Calu3 (cell line): ENCODE results near the gene FECH. TPM values are rescaled to one million over a fixed set of nuclear protein-coding genes. Genes with fewer than 3 reads are reported as not detected.

Experiments
- BruUV-seq: library from RNA; stranded (reverse); fragments of 400-500 nt; replicated peaks from 2 replicates; lab custom pipeline; 2021; lab: Mats Ljungman, UMichigan
- CTCF ChIA-PET: fragments of 300-600 bp; sonication (Branson Sonifier 250); formaldehyde crosslinking; loops from one replicate; lab custom pipeline; 2022; ENCODE audit warnings: antibody characterized with exemption; lab: Charles Lee
- DNase-seq: peaks from one replicate; pipeline ENCODE4 v3.0.0; 2022
- H3K27ac Mint-ChIP-seq: one replicate; pipeline ENCODE4 v1.8.0; 2022; ENCODE audit warnings: mixed read lengths; ENCODE audit not compliant: unreplicated experiment
- H3K27me3 Mint-ChIP-seq: one replicate; pipeline ENCODE4 v1.8.0; 2022; ENCODE audit warnings: mixed read lengths; ENCODE audit not compliant: unreplicated experiment
- H3K36me3 Mint-ChIP-seq: one replicate; pipeline ENCODE4 v1.8.0; 2022; ENCODE audit warnings: mild to moderate bottlenecking, moderate library complexity, mixed read lengths; ENCODE audit not compliant: insufficient read depth, unreplicated experiment
- H3K4me1 Mint-ChIP-seq: one replicate; pipeline ENCODE4 v1.8.0; 2022; ENCODE audit warnings: mild to moderate bottlenecking, low read depth, mixed read lengths; ENCODE audit not compliant: unreplicated experiment
- H3K4me3 Mint-ChIP-seq: one replicate; pipeline ENCODE4 v1.8.0; 2022; ENCODE audit warnings: mild to moderate bottlenecking, low read depth, moderate library complexity, mixed read lengths; ENCODE audit not compliant: unreplicated experiment
- H3K9me3 Mint-ChIP-seq: one replicate; pipeline ENCODE4 v1.8.0; 2022; ENCODE audit warnings: low read depth, mixed read lengths; ENCODE audit not compliant: unreplicated experiment
- intact Hi-C: fragments of 100-400 bp; cut with micrococcal nuclease; formaldehyde crosslinking; loops from one replicate; pipeline ENCODE4 v1.10.0; 2022; ENCODE audit not compliant: unreplicated experiment
- total RNA-seq: library from RNA; stranded (reverse); gene quantifications from 2 replicates; pipeline ENCODE4 v1.2.3, GENCODE V29; 2022
- TF ChIP-seq, protein P1 (sequence below): fragments of 200-600 bp; IDR thresholded peaks from one replicate; pipeline ENCODE4 v1.8.0; 2022; ENCODE audit warnings: antibody characterized with exemption; ENCODE audit not compliant: unreplicated experiment

The FECH gene
- total RNA-seq, 1 experiment from 2014 or later, result 23.4 TPM

DNA sequence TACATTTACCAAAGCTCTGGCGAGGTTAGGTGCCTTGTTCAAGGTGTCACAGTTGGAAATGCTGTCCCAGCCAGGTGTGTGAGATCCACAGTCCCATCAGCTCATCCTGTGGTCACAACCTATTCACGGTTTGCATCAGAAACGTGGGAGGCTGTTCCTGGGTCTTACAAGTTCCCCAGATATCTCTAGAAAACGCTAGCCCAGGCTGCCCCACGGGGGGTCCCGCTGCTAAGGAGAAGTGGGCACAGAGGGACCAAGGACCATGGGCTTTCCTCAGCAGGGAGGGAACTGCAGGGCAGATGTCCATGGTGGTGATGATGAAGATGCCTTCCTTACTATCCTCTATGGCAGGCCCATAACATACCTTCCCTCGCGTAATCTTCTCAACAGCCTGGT lies 649 bp downstream of the FECH start:
- no TSS peak for BruUV-seq
- TF ChIP-seq, protein P1, sequence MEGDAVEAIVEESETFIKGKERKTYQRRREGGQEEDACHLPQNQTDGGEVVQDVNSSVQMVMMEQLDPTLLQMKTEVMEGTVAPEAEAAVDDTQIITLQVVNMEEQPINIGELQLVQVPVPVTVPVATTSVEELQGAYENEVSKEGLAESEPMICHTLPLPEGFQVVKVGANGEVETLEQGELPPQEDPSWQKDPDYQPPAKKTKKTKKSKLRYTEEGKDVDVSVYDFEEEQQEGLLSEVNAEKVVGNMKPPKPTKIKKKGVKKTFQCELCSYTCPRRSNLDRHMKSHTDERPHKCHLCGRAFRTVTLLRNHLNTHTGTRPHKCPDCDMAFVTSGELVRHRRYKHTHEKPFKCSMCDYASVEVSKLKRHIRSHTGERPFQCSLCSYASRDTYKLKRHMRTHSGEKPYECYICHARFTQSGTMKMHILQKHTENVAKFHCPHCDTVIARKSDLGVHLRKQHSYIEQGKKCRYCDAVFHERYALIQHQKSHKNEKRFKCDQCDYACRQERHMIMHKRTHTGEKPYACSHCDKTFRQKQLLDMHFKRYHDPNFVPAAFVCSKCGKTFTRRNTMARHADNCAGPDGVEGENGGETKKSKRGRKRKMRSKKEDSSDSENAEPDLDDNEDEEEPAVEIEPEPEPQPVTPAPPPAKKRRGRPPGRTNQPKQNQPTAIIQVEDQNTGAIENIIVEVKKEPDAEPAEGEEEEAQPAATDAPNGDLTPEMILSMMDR, result no peak
- Mint-ChIP-seq H3K27me3 (no peaks in the 10 kb centered on the region), H3K4me1 (peaks cover 17% of the 10 kb centered on the region), H3K4me3 (peak overlapping the region; percentile 90), H3K27ac (peak overlapping the region; percentile 83), H3K9me3 (no peaks in the 10 kb centered on the region), H3K36me3 (peaks cover 23% of the 10 kb centered on the region)
- no peak for DNase-seq
- CTCF ChIA-PET, result no interaction called here
- intact Hi-C loops, result no loop called here

DNA sequence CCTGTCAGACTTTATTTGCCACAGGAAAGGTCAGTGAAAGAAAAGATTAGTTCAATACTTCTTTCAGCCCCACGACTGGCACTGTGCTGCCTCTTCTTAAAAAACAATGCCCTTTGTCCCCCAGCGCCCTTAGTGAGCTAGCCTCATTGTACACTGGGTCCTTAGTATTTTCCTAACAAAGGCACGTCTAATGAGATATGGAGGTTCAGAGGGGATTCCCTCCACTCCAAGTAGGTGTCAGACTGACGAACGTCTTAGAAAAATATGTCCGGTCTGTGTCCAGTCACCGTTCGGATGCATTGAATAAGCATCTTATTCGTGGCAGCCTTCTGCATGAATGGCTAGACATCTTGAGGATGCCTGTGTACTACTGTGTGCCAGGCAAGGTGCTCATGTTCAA lies 1.1 kb downstream of the FECH start:
- Mint-ChIP-seq H3K27me3 (no peaks in the 10 kb centered on the region), H3K4me3 (peak overlapping the region; percentile 90), H3K27ac (peak overlapping the region; percentile 83), H3K4me1 (peaks cover 17% of the 10 kb centered on the region), H3K36me3 (peaks cover 23% of the 10 kb centered on the region), H3K9me3 (no peaks in the 10 kb centered on the region)
- CTCF ChIA-PET, result no interaction called here
- DNase-seq, result no peak
- intact Hi-C loops, result no loop called here
- BruUV-seq, result no TSS peak
- TF ChIP-seq, protein P1, result no peak

DNA sequence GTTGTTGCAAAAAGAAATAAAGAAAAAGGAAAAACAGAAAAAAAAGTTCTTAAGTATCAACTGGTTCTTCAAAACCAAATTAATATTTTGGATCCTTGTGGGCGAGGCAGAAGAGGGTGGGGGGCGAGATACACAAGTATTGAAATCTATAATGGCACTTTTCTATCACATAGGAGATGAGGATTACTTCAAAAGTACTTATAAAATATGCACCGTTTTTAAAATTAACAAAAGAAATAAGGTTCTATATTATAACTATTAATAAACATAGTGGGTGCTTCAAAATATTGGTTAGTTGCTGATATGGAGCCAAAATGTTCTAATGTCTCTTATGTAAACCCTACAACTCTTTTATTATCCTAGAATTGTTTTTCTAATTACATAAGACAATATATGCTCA lies 2.1 kb downstream of the FECH start:
- Mint-ChIP-seq H3K4me3 (no peak overlapping the region), H3K4me1 (peaks cover 17% of the 10 kb centered on the region), H3K9me3 (no peaks in the 10 kb centered on the region), H3K36me3 (peaks cover 23% of the 10 kb centered on the region), H3K27me3 (no peaks in the 10 kb centered on the region), H3K27ac (no peak overlapping the region)
- BruUV-seq, result no TSS peak
- CTCF ChIA-PET, result no interaction called here
- intact Hi-C loops, result no loop called here
- TF ChIP-seq, protein P1, result no peak
- no peak for DNase-seq

GRCh38 chr18:57583297-57583835 lies 3.1 kb downstream of the FECH start:
- no peak for DNase-seq
- no peak overlapping the region for H3K27ac Mint-ChIP-seq
- intact Hi-C loops, result no loop called here
- CTCF ChIA-PET, result no interaction called here
- H3K9me3 Mint-ChIP-seq, result no peaks in the 10 kb centered on the region
- TF ChIP-seq, protein P1, result no peak
- peaks cover 23% of the 10 kb centered on the region for H3K36me3 Mint-ChIP-seq
- no peaks in the 10 kb centered on the region for H3K27me3 Mint-ChIP-seq
- H3K4me3 Mint-ChIP-seq, result no peak overlapping the region
- no TSS peak for BruUV-seq
- peaks cover 17% of the 10 kb centered on the region for H3K4me1 Mint-ChIP-seq
